Nephron progenitor cell (in vitro differentiated cells): ENCODE results near the gene NAALADL2.
A peak's percentile ranks its signal among the peaks of the same experiment; 100 is the strongest.

Experiments used
- DNase-seq: peaks from one replicate; pipeline ENCODE4 v3.0.0; 2021
- H3K27ac Mint-ChIP-seq: 2 replicates; pipeline ENCODE4 v1.8.0; 2021; ENCODE audit warnings: mild to moderate bottlenecking, moderate library complexity, mixed read lengths
- H3K27me3 Mint-ChIP-seq: 2 replicates; pipeline ENCODE4 v1.8.0; 2021; ENCODE audit warnings: mild to moderate bottlenecking, low read depth, mixed read lengths; ENCODE audit not compliant: poor library complexity
- H3K36me3 Mint-ChIP-seq: 2 replicates; pipeline ENCODE4 v1.8.0; 2021; ENCODE audit warnings: low read depth, mixed read lengths
- H3K4me1 Mint-ChIP-seq: 2 replicates; pipeline ENCODE4 v1.8.0; 2021; ENCODE audit warnings: mixed read lengths
- H3K4me3 Mint-ChIP-seq: 2 replicates; pipeline ENCODE4 v1.8.0; 2021; ENCODE audit warnings: mild to moderate bottlenecking, moderate library complexity, mixed read lengths
- H3K9me3 Mint-ChIP-seq: 2 replicates; pipeline ENCODE4 v1.8.0; 2021; ENCODE audit warnings: mild to moderate bottlenecking, moderate library complexity, mixed read lengths
- CTCF ChIP-seq: fragments of 200-600 bp; sonication (generic); IDR thresholded peaks from 2 replicates; pipeline ENCODE4 v1.5.0; 2021; ENCODE audit warnings: antibody characterized with exemption

NAALADL2 gene

DNA sequence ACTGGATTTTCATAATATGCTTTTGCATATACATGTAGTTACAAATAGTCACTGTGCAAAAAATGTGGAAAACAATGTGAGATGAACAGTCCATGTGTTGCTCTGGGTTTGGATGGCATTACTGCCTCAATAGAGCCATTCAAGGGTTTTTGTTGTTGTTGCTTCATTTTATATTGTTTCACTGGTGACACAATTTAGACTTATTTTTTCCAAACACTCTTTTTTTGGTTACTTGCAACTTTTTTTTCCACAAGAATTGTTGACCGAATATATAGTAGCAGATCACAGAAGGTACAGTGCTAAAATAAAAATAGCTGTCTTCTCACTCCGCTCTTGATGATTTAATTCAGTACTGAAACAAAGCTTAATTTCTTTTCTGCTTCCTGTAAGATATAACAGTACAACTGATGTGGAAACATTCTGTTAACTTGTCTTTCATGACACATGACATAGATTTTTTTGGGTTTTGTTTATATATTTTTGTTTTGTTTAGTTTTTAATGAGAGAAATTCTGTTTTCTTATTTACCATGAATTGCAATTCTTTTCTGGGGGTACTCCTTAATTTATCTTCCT lies 618.6 kb downstream of the NAALADL2 start:
- Mint-ChIP-seq H3K27me3 (no peaks in the 10 kb centered on the region), H3K27ac (peak overlapping the region; percentile 26), H3K9me3 (no peaks in the 10 kb centered on the region), H3K36me3 (no peaks in the 10 kb centered on the region), H3K4me1 (no peaks in the 10 kb centered on the region), H3K4me3 (no peak overlapping the region)
- DNase-seq = no peak
- no peak for TF ChIP-seq CTCF

DNA sequence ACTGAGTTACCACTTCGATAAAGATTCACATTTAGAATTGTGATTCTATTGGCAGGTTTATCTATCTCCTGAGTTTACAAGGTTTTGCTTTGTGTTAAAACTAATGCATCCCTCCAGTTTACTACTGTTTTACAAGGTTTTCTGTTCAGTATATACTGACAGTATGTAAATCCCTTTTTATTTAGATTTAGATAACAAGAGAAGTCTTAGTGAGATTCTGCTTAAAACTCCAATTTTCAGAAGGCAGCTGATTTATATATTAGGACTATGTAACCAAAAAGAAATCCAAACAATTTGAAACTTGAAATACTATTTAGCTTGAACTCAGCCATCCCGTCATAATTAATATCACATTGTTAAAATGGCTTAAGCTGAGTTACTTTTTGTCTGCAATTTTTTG lies 619.2 kb downstream of the NAALADL2 start:
- TF ChIP-seq CTCF = no peak
- Mint-ChIP-seq H3K4me3 (no peak overlapping the region), H3K4me1 (no peaks in the 10 kb centered on the region), H3K27me3 (no peaks in the 10 kb centered on the region), H3K27ac (peak overlapping the region; percentile 26), H3K36me3 (no peaks in the 10 kb centered on the region), H3K9me3 (no peaks in the 10 kb centered on the region)
- no peak for DNase-seq

GRCh38 chr3:175479175-175479574 lies 620.0 kb downstream of the NAALADL2 start:
- Mint-ChIP-seq H3K4me1 (no peaks in the 10 kb centered on the region), H3K9me3 (no peaks in the 10 kb centered on the region), H3K4me3 (no peak overlapping the region), H3K36me3 (no peaks in the 10 kb centered on the region), H3K27ac (no peak overlapping the region), H3K27me3 (no peaks in the 10 kb centered on the region)
- no peak for TF ChIP-seq CTCF
- DNase-seq = no peak

GRCh38 chr3:175479800-175480199 lies 620.7 kb downstream of the NAALADL2 start:
- no peak for DNase-seq
- H3K4me3 Mint-ChIP-seq = no peak overlapping the region
- no peaks in the 10 kb centered on the region for H3K9me3 Mint-ChIP-seq
- no peak for TF ChIP-seq CTCF
- H3K27ac Mint-ChIP-seq = no peak overlapping the region
- no peaks in the 10 kb centered on the region for H3K4me1 Mint-ChIP-seq
- no peaks in the 10 kb centered on the region for H3K27me3 Mint-ChIP-seq
- H3K36me3 Mint-ChIP-seq = no peaks in the 10 kb centered on the region

GRCh38 chr3:175484666-175485065 lies 625.5 kb downstream of the NAALADL2 start:
- Mint-ChIP-seq H3K36me3 (no peaks in the 10 kb centered on the region), H3K4me3 (no peak overlapping the region), H3K4me1 (no peaks in the 10 kb centered on the region), H3K27me3 (no peaks in the 10 kb centered on the region), H3K27ac (no peak overlapping the region), H3K9me3 (no peaks in the 10 kb centered on the region)
- TF ChIP-seq CTCF = no peak
- no peak for DNase-seq

GRCh38 chr3:175485436-175485835 lies 626.3 kb downstream of the NAALADL2 start:
- Mint-ChIP-seq H3K4me3 (no peak overlapping the region), H3K27me3 (no peaks in the 10 kb centered on the region), H3K27ac (no peak overlapping the region), H3K4me1 (no peaks in the 10 kb centered on the region), H3K36me3 (no peaks in the 10 kb centered on the region), H3K9me3 (no peaks in the 10 kb centered on the region)
- no peak for TF ChIP-seq CTCF
- DNase-seq = no peak
